ENCODE measurements around the gene DCP2. TPM values are rescaled to one million over a fixed set of nuclear protein-coding genes. Genes with fewer than 3 reads are reported as not detected.

DCP2 gene
- total and polyA plus RNA-seq, 2 experiments from 2014 or later = 17.6 to 23.9 TPM

- DNase-seq (ENCODE audit: low read depth in 1 of 2, low spot score in 1 of 2) = no peak
- no peaks in the 10 kb centered on the region for H3K9me3 ChIP-seq (ENCODE audit: low read depth)
- H3K36me3 ChIP-seq = peaks cover 38% of the 10 kb centered on the region
- no peak overlapping the region for H3K27ac ChIP-seq
- no peak for TF ChIP-seq CTCF (IDR thresholded peaks at IDR 0.05; ENCODE audit: low read depth, low read length)
- H3K4me3 ChIP-seq = no peak overlapping the region
- peaks cover 9% of the 10 kb centered on the region for H3K4me1 ChIP-seq (ENCODE audit: low read depth)
- no peaks in the 10 kb centered on the region for H3K27me3 ChIP-seq
Observed at GRCh38 chr5:113063927-113064326, 87.3 kb downstream of the DCP2 start.

- Histone ChIP-seq H3K27ac (no peak overlapping the region), H3K36me3 (peaks cover 38% of the 10 kb centered on the region)
- TF ChIP-seq CTCF (IDR thresholded peaks at IDR 0.05; ENCODE audit: low read depth, low read length) = no peak
Observed at GRCh38 chr5:113064806-113065205, 88.2 kb downstream of the DCP2 start.

GRCh38 chr5:113065626-113066025 is 89.0 kb downstream of the DCP2 start:
- Histone ChIP-seq H3K27me3 (no peaks in the 10 kb centered on the region), H3K27ac (no peak overlapping the region), H3K4me1 (ENCODE audit: low read depth) (peaks cover 9% of the 10 kb centered on the region), H3K4me3 (no peak overlapping the region), H3K36me3 (peaks cover 42% of the 10 kb centered on the region), H3K9me3 (ENCODE audit: low read depth) (no peaks in the 10 kb centered on the region)
- no peak for DNase-seq (ENCODE audit: low read depth in 1 of 2, low spot score in 1 of 2)
- TF ChIP-seq CTCF (IDR thresholded peaks at IDR 0.05; ENCODE audit: low read depth, low read length) = no peak

More at GRCh38 chr5:113064806-113065205, 88.2 kb downstream of the DCP2 start:
- Histone ChIP-seq H3K4me1 (ENCODE audit: low read depth) (peaks cover 9% of the 10 kb centered on the region), H3K9me3 (ENCODE audit: low read depth) (no peaks in the 10 kb centered on the region), H3K4me3 (no peak overlapping the region), H3K27me3 (no peaks in the 10 kb centered on the region)
- no peak for DNase-seq (ENCODE audit: low read depth in 1 of 2, low spot score in 1 of 2)

GRCh38 chr5:113067635-113068344 is 91.2 kb downstream of the DCP2 start:
- TF ChIP-seq CTCF (IDR thresholded peaks at IDR 0.05; ENCODE audit: low read depth, low read length) = no peak
- Histone ChIP-seq H3K27ac (no peak overlapping the region), H3K9me3 (ENCODE audit: low read depth) (no peaks in the 10 kb centered on the region), H3K4me1 (ENCODE audit: low read depth) (peaks cover 5% of the 10 kb centered on the region), H3K27me3 (no peaks in the 10 kb centered on the region), H3K36me3 (peaks cover 44% of the 10 kb centered on the region), H3K4me3 (no peak overlapping the region)
- DNase-seq (ENCODE audit: low read depth in 1 of 2, low spot score in 1 of 2) = no peak

- no peaks in the 10 kb centered on the region for H3K9me3 ChIP-seq (ENCODE audit: low read depth)
- H3K27me3 ChIP-seq = no peaks in the 10 kb centered on the region
- no peak for TF ChIP-seq CTCF (IDR thresholded peaks at IDR 0.05; ENCODE audit: low read depth, low read length)
- H3K27ac ChIP-seq = no peak overlapping the region
- H3K4me1 ChIP-seq (ENCODE audit: low read depth) = peaks cover 5% of the 10 kb centered on the region
- DNase-seq (ENCODE audit: low read depth in 1 of 2, low spot score in 1 of 2) = no peak
- no peak overlapping the region for H3K4me3 ChIP-seq
- peaks cover 43% of the 10 kb centered on the region for H3K36me3 ChIP-seq
Observed at GRCh38 chr5:113068559-113068958, 92.0 kb downstream of the DCP2 start.

Other genes starting within 250 kb of the DCP2 start
- 38.3 and 40.1 TPM in 2 replicates for gene APC, start 238.9 kb upstream of the DCP2 start, total RNA-seq
- 12.9 and 22.9 TPM in 2 replicates for gene APC, start 238.9 kb upstream of the DCP2 start, polyA plus RNA-seq
- 69.1 and 98.2 TPM in 2 replicates for gene SRP19, start 115.5 kb upstream of the DCP2 start, total RNA-seq
- gene SRP19, start 115.5 kb upstream of the DCP2 start, polyA plus RNA-seq = 105 and 130 TPM in 2 replicates
- 27.0 and 30.4 TPM in 2 replicates for gene REEP5, start 54.6 kb upstream of the DCP2 start, total RNA-seq
- gene REEP5, start 54.6 kb upstream of the DCP2 start, polyA plus RNA-seq = 138 TPM in 2 replicates

Measured in cardiac muscle cell (in vitro differentiated cells and primary cell).